Right lobe of liver (tissue), 4 donors: ENCODE measurements around the gene MAST4.

ENCODE experiments used
- POLR2A ChIP-seq: fragments of 450-650 bp; IDR thresholded peaks from one replicate; pipeline ENCODE4 v1.6.1; 2017; ENCODE audit warnings: antibody characterized with exemption, mild to moderate bottlenecking
- TF ChIP-seq, protein P1 (sequence below), 4 donors: fragments of 200-600 bp in 3 of 4; fragments of 450-650 bp in 1 of 4; IDR thresholded peaks; one replicate each; pipeline versions ENCODE4 v1.5.1 to v1.8.0; 2016 to 2022; ENCODE audit warnings: antibody characterized with exemption in 4 of 4, mild to moderate bottlenecking in 2 of 4
- donor health status: DM: no; HTN: no; CAD: no.
- donor health status: DM: no; HTN: no; CAD: no.
- donor health status: DM: no; HTN: yes; CAD: no.

DNA sequence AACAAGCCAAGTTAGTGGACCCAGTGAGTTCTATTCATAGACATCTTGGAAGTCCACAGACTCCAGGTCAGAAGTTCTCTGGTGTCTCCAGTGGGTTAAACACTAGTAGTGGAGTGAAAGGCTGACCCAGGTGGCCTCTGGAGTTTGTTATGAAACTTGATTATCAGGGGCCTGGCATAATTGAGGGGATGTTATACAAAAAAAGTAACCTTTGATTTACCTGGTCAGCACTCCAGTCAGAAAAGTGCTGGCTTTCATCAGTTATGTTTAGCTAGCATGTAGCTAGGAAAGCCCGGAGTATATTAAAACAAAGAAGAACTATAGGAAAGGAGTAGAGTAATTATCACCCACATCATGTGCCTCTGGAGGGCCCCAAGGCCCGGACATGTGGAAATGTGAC lies 429.3 kb downstream of the MAST4 start:
- TF ChIP-seq, protein P1, sequence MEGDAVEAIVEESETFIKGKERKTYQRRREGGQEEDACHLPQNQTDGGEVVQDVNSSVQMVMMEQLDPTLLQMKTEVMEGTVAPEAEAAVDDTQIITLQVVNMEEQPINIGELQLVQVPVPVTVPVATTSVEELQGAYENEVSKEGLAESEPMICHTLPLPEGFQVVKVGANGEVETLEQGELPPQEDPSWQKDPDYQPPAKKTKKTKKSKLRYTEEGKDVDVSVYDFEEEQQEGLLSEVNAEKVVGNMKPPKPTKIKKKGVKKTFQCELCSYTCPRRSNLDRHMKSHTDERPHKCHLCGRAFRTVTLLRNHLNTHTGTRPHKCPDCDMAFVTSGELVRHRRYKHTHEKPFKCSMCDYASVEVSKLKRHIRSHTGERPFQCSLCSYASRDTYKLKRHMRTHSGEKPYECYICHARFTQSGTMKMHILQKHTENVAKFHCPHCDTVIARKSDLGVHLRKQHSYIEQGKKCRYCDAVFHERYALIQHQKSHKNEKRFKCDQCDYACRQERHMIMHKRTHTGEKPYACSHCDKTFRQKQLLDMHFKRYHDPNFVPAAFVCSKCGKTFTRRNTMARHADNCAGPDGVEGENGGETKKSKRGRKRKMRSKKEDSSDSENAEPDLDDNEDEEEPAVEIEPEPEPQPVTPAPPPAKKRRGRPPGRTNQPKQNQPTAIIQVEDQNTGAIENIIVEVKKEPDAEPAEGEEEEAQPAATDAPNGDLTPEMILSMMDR (IDR thresholded peaks at IDR 0.05), result no peak
- TF ChIP-seq POLR2A, result no peak
